IMR-90 (cell line): ENCODE results near the gene SMYD2. TPM values are rescaled to one million over a fixed set of nuclear protein-coding genes. Genes with fewer than 3 reads are reported as not detected.
A peak's percentile ranks its signal among the peaks of the same experiment; 100 is the strongest.

ENCODE experiments used
- ATAC-seq: fragments of 200-7000 bp; cut with Tn5 transposase; 2 replicates; pipeline ENCODE4 v1.9.1; 2020; ENCODE audit warnings: low read depth, mild to moderate bottlenecking, moderate library complexity
- BruUV-seq: library from RNA; stranded (reverse); fragments of 400-500 nt; replicated peaks from 2 replicates; lab custom pipeline; 2021; lab: Mats Ljungman, UMichigan
- CTCF ChIA-PET: fragments of 300-600 bp; formaldehyde crosslinking; extraction: SDS; loops from one replicate; lab custom pipeline; 2021; ENCODE audit warnings: antibody characterized with exemption; lab: Yijun Ruan, JAX
- POLR2A ChIA-PET: fragments of 300-600 bp; sonication (Branson Sonifier 250); formaldehyde crosslinking; loops from one replicate; lab custom pipeline; 2022; ENCODE audit warnings: antibody characterized with exemption; ENCODE audit not compliant: unreplicated experiment; lab: Charles Lee
- DNase-seq: peaks from one replicate; pipeline ENCODE4 v3.0.0; 2013
- H2AFZ ChIP-seq: replicated peaks from 2 replicates; pipeline ENCODE3; 2013; ENCODE audit warnings: low read length, mild to moderate bottlenecking; ENCODE audit not compliant: poor library complexity
- H2AK5ac ChIP-seq: 2 replicates; pipeline ENCODE4 v1.6.1; 2013; ENCODE audit warnings: low read depth, low read length, inconsistent platforms
- H2AK9ac ChIP-seq: replicated peaks from 2 replicates; pipeline ENCODE3; 2013; ENCODE audit warnings: mild to moderate bottlenecking, low read depth, low read length, moderate library complexity; ENCODE audit not compliant: poor library complexity
- H2BK120ac ChIP-seq: 2 replicates; pipeline ENCODE4 v1.6.1; 2013; ENCODE audit warnings: low read depth, low read length, inconsistent platforms
- H2BK15ac ChIP-seq: 3 replicates; pipeline ENCODE4 v1.6.1; 2013; ENCODE audit warnings: low read depth, low read length, inconsistent platforms
- H2BK20ac ChIP-seq: 2 replicates; pipeline ENCODE4 v1.6.1; 2013; ENCODE audit warnings: low read depth, mild to moderate bottlenecking, inconsistent platforms, low read length, moderate library complexity
- H2BK5ac ChIP-seq: 2 replicates; pipeline ENCODE4 v1.6.1; 2013; ENCODE audit warnings: mild to moderate bottlenecking, low read depth, low read length, inconsistent platforms; ENCODE audit not compliant: poor library complexity, severe bottlenecking
- H3K14ac ChIP-seq: replicated peaks from 2 replicates; pipeline ENCODE4 v1.6.1; 2013; ENCODE audit warnings: low read depth, low read length, inconsistent platforms
- H3K18ac ChIP-seq: 2 replicates; pipeline ENCODE4 v1.6.1; 2013; ENCODE audit warnings: low read depth, low read length, control low read depth
- H3K23ac ChIP-seq: 2 replicates; pipeline ENCODE4 v1.6.1; 2013; ENCODE audit warnings: low read depth, low read length, inconsistent platforms
- H3K27ac ChIP-seq: 2 replicates; pipeline ENCODE4 v1.5.1; 2013; ENCODE audit warnings: mild to moderate bottlenecking, control low read depth, low read length; ENCODE audit not compliant: insufficient read depth
- H3K27me3 ChIP-seq: 2 replicates; pipeline ENCODE4 v1.6.1; 2013; ENCODE audit warnings: low read length; ENCODE audit not compliant: control insufficient read depth, insufficient read depth
- H3K36me3 ChIP-seq: 2 replicates; pipeline ENCODE4 v1.6.1; 2013; ENCODE audit warnings: low read length, mixed read lengths; ENCODE audit not compliant: control insufficient read depth, insufficient read depth
- H3K4ac ChIP-seq: 2 replicates; pipeline ENCODE4 v1.6.1; 2013; ENCODE audit warnings: low read depth, low read length, inconsistent platforms
- H3K4me1 ChIP-seq: 2 replicates; pipeline ENCODE4 v1.6.1; 2013; ENCODE audit warnings: low read length, mixed read lengths; ENCODE audit not compliant: control insufficient read depth, insufficient read depth
- H3K4me2 ChIP-seq: 2 replicates; pipeline ENCODE4 v1.6.1; 2013; ENCODE audit warnings: low read depth, mild to moderate bottlenecking, control low read depth, low read length, moderate library complexity
- H3K4me3 ChIP-seq: 2 replicates; pipeline ENCODE4 v1.5.1; 2013; ENCODE audit warnings: low read depth, mild to moderate bottlenecking, control low read depth, low read length, moderate library complexity; ENCODE audit not compliant: insufficient read depth
- H3K56ac ChIP-seq: 2 replicates; pipeline ENCODE4 v1.6.1; 2013; ENCODE audit warnings: low read length, inconsistent platforms; ENCODE audit not compliant: insufficient read depth; ENCODE audit errors: extremely low read depth
- H3K79me1 ChIP-seq, 2 experiments: 2 replicates each; pipeline ENCODE4 v1.6.1; 2013; ENCODE audit warnings: low read length in 2 of 2, inconsistent platforms in 1 of 2, low read depth in 1 of 2
- H3K9ac ChIP-seq: 2 replicates; pipeline ENCODE4 v1.6.1; 2013; ENCODE audit warnings: low read depth, low read length, control low read depth
- H3K9me1 ChIP-seq: 2 replicates; pipeline ENCODE4 v1.6.1; 2013; ENCODE audit warnings: low read length, inconsistent platforms; ENCODE audit not compliant: insufficient read depth
- H3K9me3 ChIP-seq: 2 replicates; pipeline ENCODE4 v1.6.1; 2013; ENCODE audit warnings: low read length; ENCODE audit not compliant: control insufficient read depth, insufficient read depth
- H4K20me1 ChIP-seq: 2 replicates; pipeline ENCODE4 v1.6.1; 2013; ENCODE audit warnings: low read length, inconsistent platforms; ENCODE audit not compliant: insufficient read depth
- H4K5ac ChIP-seq: 2 replicates; pipeline ENCODE4 v1.6.1; 2013; ENCODE audit warnings: mild to moderate bottlenecking, low read depth, low read length, control low read depth
- H4K8ac ChIP-seq, 2 experiments: 2 replicates each; pipeline ENCODE4 v1.6.1; 2013; ENCODE audit warnings: low read depth in 2 of 2, low read length in 2 of 2, control low read depth in 1 of 2, inconsistent platforms in 1 of 2
- H4K91ac ChIP-seq: 2 replicates; pipeline ENCODE4 v1.6.1; 2013; ENCODE audit warnings: low read depth, low read length, inconsistent platforms; ENCODE audit not compliant: insufficient read depth
- MXI1 ChIP-seq: IDR thresholded peaks from 2 replicates; pipeline ENCODE4 v1.6.1; 2012; ENCODE audit warnings: low read depth, mild to moderate bottlenecking, low read length, moderate library complexity, borderline replicate concordance
- POLR2A ChIP-seq: IDR thresholded peaks from 2 replicates; pipeline ENCODE4 v1.6.1; 2012; ENCODE audit warnings: mild to moderate bottlenecking, low read depth, low read length
- SMC3 ChIP-seq: fragments of 150-350 bp; IDR thresholded peaks from 2 replicates; pipeline ENCODE4 v1.6.1; 2016; ENCODE audit warnings: low read depth, mild to moderate bottlenecking, antibody characterized with exemption, low read length, moderate library complexity
- dilution Hi-C: fragments of 300-500 bp; cut with HindIII; formaldehyde crosslinking; loops from one replicate; pipeline ENCODE4 v1.14.3; 2018; ENCODE audit warnings: low sequenced_read_pairs; ENCODE audit not compliant: unreplicated experiment
- in situ Hi-C: fragments of 300-500 bp; cut with MboI; formaldehyde crosslinking; loops from 3 replicates; pipeline ENCODE4 v1.14.3; 2019; ENCODE audit warnings: low sequenced_read_pairs, inconsistent platforms, mixed read lengths
- intact Hi-C: fragments of 100-400 bp; cut with micrococcal nuclease; formaldehyde crosslinking; loops from 2 replicates; pipeline ENCODE4 v1.10.0; 2022
- polyA plus RNA-seq, 3 experiments: library from polyadenylated mRNA; depleted of rRNA; stranded (reverse); fragments of >200 nt; gene quantifications; 2 replicates each; pipeline ENCODE4 v1.2.3, GENCODE V29; 2012; ENCODE audit warnings: low replicate concordance in 1 of 3
- total RNA-seq: library from RNA; depleted of rRNA; stranded (reverse); fragments of >200 nt; gene quantifications from 2 replicates; pipeline ENCODE4 v1.2.3, GENCODE V29; 2012

Gene SMYD2
- total and polyA plus RNA-seq, 2 of the 4 experiments (the other 2 are of a cell fraction): 32.7 to 61.7 TPM

DNA sequence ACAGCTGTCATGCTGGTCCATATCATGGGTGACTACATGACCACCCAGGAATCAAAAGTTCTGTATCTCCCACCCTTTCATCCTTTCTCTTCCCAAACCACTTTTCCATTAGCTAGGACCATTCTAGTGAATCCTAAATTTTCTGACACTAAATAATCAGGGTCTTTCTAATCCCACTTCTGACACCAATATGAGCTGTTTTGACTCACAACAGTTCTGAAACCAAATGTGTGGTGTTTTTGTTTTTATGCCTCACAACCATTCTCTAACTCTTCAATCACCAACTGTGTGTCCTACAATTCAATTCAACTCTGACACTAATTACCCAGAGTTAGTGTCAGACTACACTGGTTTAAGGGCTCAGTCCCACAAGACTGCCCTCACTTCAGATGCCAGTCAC is 63.9 kb downstream of the SMYD2 start:
- H4K8ac ChIP-seq: no peak overlapping the region
- H3K9ac ChIP-seq: no peak overlapping the region
- BruUV-seq: no TSS peak
- H3K4ac ChIP-seq: no peak overlapping the region
- H3K9me1 ChIP-seq: no peaks in the 10 kb centered on the region; the same call in 1 of the 2 replicates
- H3K79me1 ChIP-seq: no peaks in the 10 kb centered on the region; a peak in 1 of 4 replicates
- ChIA-PET POLR2A (no interaction called here), CTCF (no interaction called here)
- H2BK5ac ChIP-seq: no peak overlapping the region
- intact Hi-C loops: no loop called here
- dilution Hi-C loops: no loop called here
- no peak overlapping the region for H2AFZ ChIP-seq
- no peak overlapping the region for H3K23ac ChIP-seq
- 0 out of 2 replicates have a peak overlapping the region, but pooled peaks have one; percentile 14 for H3K14ac ChIP-seq
- no peak overlapping the region for H2BK15ac ChIP-seq
- H4K20me1 ChIP-seq: no peaks in the 10 kb centered on the region
- H4K91ac ChIP-seq: no peak overlapping the region
- H3K56ac ChIP-seq: no peak overlapping the region
- H3K18ac ChIP-seq: no peak overlapping the region
- no peak overlapping the region for H2BK120ac ChIP-seq
- peaks cover 26% of the 10 kb centered on the region for H3K36me3 ChIP-seq
- H3K9me3 ChIP-seq: no peaks in the 10 kb centered on the region
- H3K27me3 ChIP-seq: no peaks in the 10 kb centered on the region
- DNase-seq (no peak), ATAC-seq (no peak)
- in situ Hi-C loops: no loop called here
- TF ChIP-seq SMC3 (no peak), POLR2A (no peak), MXI1 (no peak)
- no peak overlapping the region for H2AK5ac ChIP-seq
- H3K27ac ChIP-seq: no peak overlapping the region
- no peak overlapping the region for H3K4me2 ChIP-seq
- H3K4me1 ChIP-seq: peaks cover 2% of the 10 kb centered on the region
- no peak overlapping the region for H2BK20ac ChIP-seq
- H4K5ac ChIP-seq: no peak overlapping the region
- no peak overlapping the region for H3K4me3 ChIP-seq
- H2AK9ac ChIP-seq: no peak overlapping the region
